GM19324 (cell line): Measurements from ENCODE around the gene SUDS3.

Experiments
- ATAC-seq: cut with Tn5 transposase; IDR thresholded peaks from one replicate; pipeline ENCODE4 v1.9.1; 2021; ENCODE audit warnings: mild to moderate bottlenecking, moderate library complexity; ENCODE audit not compliant: unreplicated experiment, low FRiP score

The SUDS3 gene

GRCh38 chr12:118436986-118437385 is 60.6 kb downstream of the SUDS3 start:
- no peak for ATAC-seq

- ATAC-seq: no peak
Observed at GRCh38 chr12:118439068-118439467, 62.7 kb downstream of the SUDS3 start.

- ATAC-seq: no peak
Observed at GRCh38 chr12:118446247-118446646, 69.9 kb downstream of the SUDS3 start.

- no peak for ATAC-seq
Observed at GRCh38 chr12:118447181-118447580, 70.8 kb downstream of the SUDS3 start.

GRCh38 chr12:118448341-118448740 is 72.0 kb downstream of the SUDS3 start:
- no peak for ATAC-seq

- no peak for ATAC-seq
Observed at GRCh38 chr12:118455327-118455726, 79.0 kb downstream of the SUDS3 start.

GRCh38 chr12:118456741-118457140 is 80.4 kb downstream of the SUDS3 start:
- no peak for ATAC-seq

GRCh38 chr12:118459110-118459509 is 82.8 kb downstream of the SUDS3 start:
- no peak for ATAC-seq

- no peak for ATAC-seq
Observed at GRCh38 chr12:118463677-118464076, 87.3 kb downstream of the SUDS3 start.

GRCh38 chr12:118465706-118466105 is 89.4 kb downstream of the SUDS3 start:
- ATAC-seq: no peak
